Ramos (cell line): ENCODE results near the gene OR7G3.

ENCODE experiments used
- in situ Hi-C: fragments of 300-500 bp; cut with MboI; formaldehyde crosslinking; loops from one replicate; pipeline ENCODE4 v1.14.3; 2022; ENCODE audit warnings: low sequenced_read_pairs; ENCODE audit not compliant: unreplicated experiment

The OR7G3 gene

GRCh38 chr19:9115307-9115813 is 11.4 kb downstream of the OR7G3 start, which contains the start of gene OR7G1:
TSS of gene OR7G1 (minus strand) at chr19:9115763. CDS start at chr19:9115763, 0 bp downstream.
- in situ Hi-C loops, result no loop called here

- in situ Hi-C loops, result no loop called here
Measured at GRCh38 chr19:9109959-9110358, 16.8 kb downstream of the OR7G3 start.

GRCh38 chr19:9107375-9107774 is 19.4 kb downstream of the OR7G3 start, which contains the start of gene OR7G2:
TSS of gene OR7G2 (minus strand) at chr19:9107475. CDS start at chr19:9103243, 4,232 bp downstream.
- in situ Hi-C loops, result no loop called here

- in situ Hi-C loops, result no loop called here
Measured at GRCh38 chr19:9086761-9087160, 40.0 kb downstream of the OR7G3 start, which contains the start of gene OR1M1. TSS of gene OR1M1 (plus strand) at chr19:9087061. CDS start at chr19:9093245, 6,184 bp downstream.

- in situ Hi-C loops, result no loop called here
Measured at GRCh38 chr19:9078651-9079050, 48.1 kb downstream of the OR7G3 start.

- in situ Hi-C loops, result no loop called here
Measured at GRCh38 chr19:9076901-9077300, 49.8 kb downstream of the OR7G3 start.
